HepG2 (cell line): ENCODE results near the gene AVPR2. TPM values are rescaled to one million over a fixed set of nuclear protein-coding genes. Genes with fewer than 3 reads are reported as not detected.

Experiments
- ATAC-seq: fragments of 200-7000 bp; cut with Tn5 transposase; 3 replicates; pipeline ENCODE4 v1.9.1; 2020; ENCODE audit warnings: mild to moderate bottlenecking, moderate library complexity
- BruUV-seq: library from RNA; stranded (reverse); fragments of 400-500 nt; replicated peaks from 2 replicates; lab custom pipeline; 2021; lab: Mats Ljungman, UMichigan
- CTCF ChIA-PET: fragments of 300-600 bp; formaldehyde crosslinking; extraction: SDS; loops from one replicate; lab custom pipeline; 2021; ENCODE audit warnings: low total read pairs, inconsistent platforms, low intra/inter-chr PET ratio; lab: Yijun Ruan, JAX
- POLR2A ChIA-PET: fragments of 350-600 bp; sonication (Branson Sonifier 250); formaldehyde crosslinking; loops from one replicate; lab custom pipeline; 2020; ENCODE audit warnings: antibody characterized with exemption, inconsistent platforms; lab: Yijun Ruan, JAX
- DNase-seq: peaks from one replicate; pipeline ENCODE4 v3.0.0-alpha.2; 2015; ENCODE audit warnings: low spot score
- FAIRE-seq: peaks from 3 replicates; lab custom pipeline; 2011; peaks lifted over from hg19 to GRCh38; lab: Jason Lieb, UNC
- H2AFZ ChIP-seq: one replicate; pipeline ENCODE4 v1.6.1; 2011; ENCODE audit warnings: low read length, inconsistent platforms
- H3K27ac ChIP-seq: fragments of 300-600 bp; 3 replicates; pipeline ENCODE4 v1.8.0; 2011; ENCODE audit warnings: mixed run types, mild to moderate bottlenecking, mixed read lengths, low read length, inconsistent platforms; ENCODE audit not compliant: insufficient read depth; ENCODE audit errors: extremely low read length
- H3K27me3 ChIP-seq, 2 experiments: fragments of 200-600 bp in 1 of 2; 2 replicates in 1 of 2; 3 replicates in 1 of 2; pipeline versions ENCODE4 v1.6.0 to v1.8.0; 2011; ENCODE audit warnings: low read length in 2 of 2, mild to moderate bottlenecking in 2 of 2, moderate library complexity in 2 of 2, inconsistent platforms in 1 of 2; ENCODE audit not compliant: insufficient read depth in 2 of 2, control insufficient read depth in 1 of 2
- H3K36me3 ChIP-seq, 2 experiments: fragments of 200-600 bp in 1 of 2; replicated peaks in 1 of 2; 2 replicates in 1 of 2; 3 replicates in 1 of 2; pipeline versions ENCODE4 v1.5.1 to v1.8.0; 2011; ENCODE audit warnings: low read length in 2 of 2, inconsistent platforms in 1 of 2; ENCODE audit not compliant: insufficient read depth in 2 of 2, control insufficient read depth in 1 of 2
- H3K4me1 ChIP-seq: 2 replicates; pipeline ENCODE4 v1.5.1; 2012; ENCODE audit warnings: low read length, inconsistent platforms; ENCODE audit not compliant: insufficient read depth
- H3K4me2 ChIP-seq: 2 replicates; pipeline ENCODE4 v1.6.0; 2011; ENCODE audit warnings: low read depth, low read length, inconsistent platforms
- H3K4me3 ChIP-seq, 3 experiments: fragments of 200-600 bp in 1 of 3; sonication (generic), shearing (Covaris generic) in 1 of 3; replicated peaks in 1 of 3; 2 replicates each; pipeline ENCODE4 v1.5.1; 2011 to 2016; ENCODE audit warnings: low read length in 3 of 3, inconsistent platforms in 2 of 3, low read depth in 2 of 3, mild to moderate bottlenecking in 2 of 3, control low read depth in 1 of 3, mixed read lengths in 1 of 3; ENCODE audit not compliant: insufficient read depth in 1 of 3
- H3K79me2 ChIP-seq: one replicate; pipeline ENCODE4 v1.6.1; 2011; ENCODE audit warnings: low read length, inconsistent platforms; ENCODE audit not compliant: insufficient read depth
- H3K9ac ChIP-seq: 2 replicates; pipeline ENCODE4 v1.6.0; 2011; ENCODE audit warnings: mild to moderate bottlenecking, low read depth, low read length, inconsistent platforms; ENCODE audit not compliant: insufficient read depth
- H3K9me3 ChIP-seq: 2 replicates; pipeline ENCODE4 v1.5.1; 2012; ENCODE audit warnings: mild to moderate bottlenecking, low read length
- H4K20me1 ChIP-seq: 2 replicates; pipeline ENCODE4 v1.6.0; 2011; ENCODE audit warnings: inconsistent platforms, mild to moderate bottlenecking, low read length, moderate library complexity; ENCODE audit not compliant: insufficient read depth
- ADNP ChIP-seq: sonication (generic); formaldehyde crosslinking; IDR thresholded peaks from 2 replicates; pipeline ENCODE4 v1.4.0; 2020; ENCODE audit warnings: missing genetic modification reagents
- ESRRA ChIP-seq: sonication (generic); formaldehyde crosslinking; IDR thresholded peaks from 2 replicates; pipeline ENCODE4 v1.5.1; 2020; ENCODE audit warnings: mild to moderate bottlenecking, low read depth, missing genetic modification reagents
- ISX ChIP-seq: sonication (generic); formaldehyde crosslinking; conservative IDR thresholded peaks from 2 replicates; pipeline ENCODE4 v1.5.0; 2020; ENCODE audit warnings: missing genetic modification reagents
- JUND ChIP-seq: sonication (generic); formaldehyde crosslinking; IDR thresholded peaks from 2 replicates; pipeline ENCODE4 v1.8.0; 2022; ENCODE audit warnings: mild to moderate bottlenecking, missing genetic modification reagents
- KDM6A ChIP-seq: IDR thresholded peaks from 2 replicates; pipeline ENCODE4 v1.6.1; 2016; ENCODE audit warnings: low read depth
- MAFG ChIP-seq: sonication (generic); formaldehyde crosslinking; IDR thresholded peaks from 2 replicates; pipeline ENCODE4 v1.5.1; 2020; ENCODE audit warnings: mild to moderate bottlenecking, missing genetic modification reagents
- PHF8 ChIP-seq: sonication (generic); formaldehyde crosslinking; IDR thresholded peaks from 2 replicates; pipeline ENCODE4 v1.5.0; 2020; ENCODE audit warnings: missing genetic modification reagents
- POLR2A ChIP-seq, 2 experiments: IDR thresholded peaks; 2 replicates each; pipeline ENCODE4 v1.6.1; 2011; ENCODE audit warnings: low read depth in 2 of 2, low read length in 2 of 2, mild to moderate bottlenecking in 1 of 2, moderate library complexity in 1 of 2; ENCODE audit not compliant: insufficient read depth in 1 of 2
- RARA ChIP-seq: IDR thresholded peaks from 2 replicates; pipeline ENCODE4 v1.6.1; 2016; ENCODE audit warnings: missing genetic modification reagents, missing compliant biosample characterization
- RARG ChIP-seq: sonication (generic); formaldehyde crosslinking; IDR thresholded peaks from 2 replicates; pipeline ENCODE4 v1.4.0; 2020; ENCODE audit warnings: low read depth, mild to moderate bottlenecking, missing genetic modification reagents
- SIX1 ChIP-seq: sonication (generic); formaldehyde crosslinking; IDR thresholded peaks from 2 replicates; pipeline ENCODE4 v1.4.0; 2020; ENCODE audit warnings: missing genetic modification reagents, borderline replicate concordance
- TAF15 ChIP-seq: fragments of 200-400 bp; formaldehyde crosslinking; IDR thresholded peaks from one replicate; pipeline ENCODE4 v1.6.1; 2018; ENCODE audit warnings: mild to moderate bottlenecking, low read depth, low read length; ENCODE audit not compliant: poor library complexity, severe bottlenecking
- ZNF274 ChIP-seq: sonication (generic); formaldehyde crosslinking; IDR thresholded peaks from 2 replicates; pipeline ENCODE4 v1.5.1; 2020; ENCODE audit warnings: mild to moderate bottlenecking, missing genetic modification reagents
- ZNF776 ChIP-seq: sonication (generic); formaldehyde crosslinking; IDR thresholded peaks from 2 replicates; pipeline ENCODE4 v1.4.0; 2020; ENCODE audit warnings: mild to moderate bottlenecking, missing genetic modification reagents
- ZNF879 ChIP-seq: sonication (generic); formaldehyde crosslinking; IDR thresholded peaks from 2 replicates; pipeline ENCODE4 v1.8.1; 2023; ENCODE audit warnings: missing genetic modification reagents
- WGBS: methylation state at CpG from one replicate; pipeline ENCODE4 v1.1.6; 2017; ENCODE audit warnings: low lambda C conversion rate; 5-methylcytosine and 5-hydroxymethylcytosine counted together
- in situ Hi-C: cut with HindIII; loops from 2 replicates; pipeline ENCODE4 v1.10.0; 2017; ENCODE audit warnings: low pct_unique_long_range_greater_than_20kb; ENCODE audit not compliant: extremely low pct_ligation_motif_present
- intact Hi-C: fragments of 100-400 bp; cut with micrococcal nuclease; formaldehyde crosslinking; loops from one replicate; pipeline ENCODE4 v1.10.0; 2022; ENCODE audit not compliant: unreplicated experiment
- polyA plus RNA-seq, 8 experiments: library from polyadenylated mRNA; depleted of rRNA in 3 of 8; stranded (reverse) in 7 of 8; unstranded in 1 of 8; fragments of >200 nt; fragmentation: Illumina TruSeq in 4 of 8; extraction: Trizol in 4 of 8; gene quantifications; 2 replicates each; pipeline versions ENCODE4 v1.2.1 to v1.2.3, GENCODE V29; 2011 to 2016; ENCODE audit warnings: low read depth in 4 of 8, missing spikeins in 1 of 8, mixed read lengths in 1 of 8; ENCODE audit not compliant: insufficient read depth in 1 of 8
- total RNA-seq, 5 experiments: library from RNA; depleted of rRNA; stranded (reverse); fragments of >200 nt; fragmentation: Illumina TruSeq; extraction: Trizol; gene quantifications; 2 replicates each; pipeline ENCODE4 v1.2.3, GENCODE V29; 2016; ENCODE audit warnings: low read depth in 1 of 5
- TF ChIP-seq, protein P1 (sequence below): sonication (generic); formaldehyde crosslinking; IDR thresholded peaks from 2 replicates; pipeline ENCODE4 v1.9.0; 2022; ENCODE audit warnings: low read depth, missing genetic modification reagents
- TF ChIP-seq, protein P2 (sequence below): sonication (generic); formaldehyde crosslinking; IDR thresholded peaks from 2 replicates; pipeline ENCODE4 v1.4.0; 2020; ENCODE audit warnings: mild to moderate bottlenecking, missing genetic modification reagents
- TF ChIP-seq, protein P3 (sequence below): IDR thresholded peaks from 2 replicates; pipeline ENCODE4 v1.6.1; 2016; ENCODE audit warnings: low read depth

The AVPR2 gene
- total and polyA plus RNA-seq, 2 of the 13 experiments (the other 11 are each of a cell fraction or from before 2014, with no cell fraction given), result not detected

DNA sequence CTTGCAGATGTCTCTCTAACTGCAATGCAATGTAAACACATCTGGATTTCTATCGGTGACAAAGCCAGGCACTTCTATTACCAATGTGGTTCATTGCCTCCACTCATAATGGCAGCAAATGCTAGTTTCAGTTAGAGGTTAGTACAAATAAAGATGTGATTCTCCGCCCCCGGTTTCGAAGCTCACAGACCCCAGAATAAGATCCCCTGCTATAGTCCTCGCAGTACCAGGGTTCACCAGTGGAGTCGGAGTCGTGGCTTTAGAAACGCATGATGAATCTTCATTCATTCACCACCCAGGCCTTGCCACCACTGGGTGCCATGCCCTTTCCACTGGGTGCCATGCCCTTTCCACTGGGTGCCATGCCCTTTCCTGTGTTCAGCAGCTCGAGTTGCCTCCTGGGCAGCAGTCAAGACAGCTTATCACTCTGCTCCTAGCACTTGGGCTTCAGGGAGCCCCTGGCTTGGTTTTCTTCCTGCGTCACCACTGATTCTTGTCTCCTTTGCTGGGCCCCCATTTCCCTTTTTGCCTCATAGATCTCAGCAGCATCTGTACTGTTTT, 33.8 kb downstream of the AVPR2 start (continued):
- no peak for TF ChIP-seq RARG

DNA sequence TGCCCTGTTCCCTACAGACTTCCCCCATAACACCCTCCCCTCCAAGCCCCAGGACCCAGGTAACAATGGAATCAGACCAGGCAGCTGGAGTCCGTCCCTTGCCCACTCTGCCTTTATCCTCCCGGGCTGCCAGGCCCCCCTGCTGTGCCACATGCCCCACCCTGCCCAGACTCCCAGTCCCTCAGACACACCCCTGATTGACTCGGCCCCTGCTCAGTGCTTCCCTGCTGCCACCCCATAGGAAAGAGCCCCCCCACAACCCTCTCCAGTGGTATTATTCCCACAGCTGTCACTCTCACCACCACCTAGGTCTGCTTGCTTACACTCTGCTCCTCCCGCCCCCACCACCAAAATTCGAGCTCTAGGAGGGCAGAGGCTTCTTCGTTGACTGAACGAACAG, 35.1 kb downstream of the AVPR2 start:
- ChIA-PET CTCF (no interaction called here), POLR2A (interaction anchor here (1.1 kb wide), 2 partner anchors 11 to 13 kb away, joined by 3 read pairs; no protein-coding TSS in a partner anchor)
- no peak overlapping the region for H3K9ac ChIP-seq
- no peaks in the 10 kb centered on the region for H4K20me1 ChIP-seq
- FAIRE-seq (no peak), DNase-seq (no peak), ATAC-seq (no peak)
- H3K36me3 ChIP-seq, result no peaks in the 10 kb centered on the region
- in situ Hi-C loops (no loop called here), intact Hi-C loops (no loop called here)
- TF ChIP-seq ZNF274 (CRISPR knock-in tag) (no peak), KDM6A (CRISPR knock-in tag) (no peak), TAF15 (no peak), JUND (CRISPR knock-in tag) (no peak), ESRRA (no peak), PHF8 (CRISPR knock-in tag) (no peak), ZNF776 (CRISPR knock-in tag) (no peak), ZNF879 (CRISPR knock-in tag) (no peak), ADNP (CRISPR knock-in tag) (no peak), MAFG (no peak), POLR2A (IDR thresholded peaks at IDR 0.05; ENCODE audit: insufficient read depth in 1 of 2, low read depth in 2 of 2, low read length in 2 of 2) (no peak), ISX (CRISPR knock-in tag) (no peak), RARA (CRISPR knock-in tag) (no peak), SIX1 (no peak)
- TF ChIP-seq, protein P1, sequence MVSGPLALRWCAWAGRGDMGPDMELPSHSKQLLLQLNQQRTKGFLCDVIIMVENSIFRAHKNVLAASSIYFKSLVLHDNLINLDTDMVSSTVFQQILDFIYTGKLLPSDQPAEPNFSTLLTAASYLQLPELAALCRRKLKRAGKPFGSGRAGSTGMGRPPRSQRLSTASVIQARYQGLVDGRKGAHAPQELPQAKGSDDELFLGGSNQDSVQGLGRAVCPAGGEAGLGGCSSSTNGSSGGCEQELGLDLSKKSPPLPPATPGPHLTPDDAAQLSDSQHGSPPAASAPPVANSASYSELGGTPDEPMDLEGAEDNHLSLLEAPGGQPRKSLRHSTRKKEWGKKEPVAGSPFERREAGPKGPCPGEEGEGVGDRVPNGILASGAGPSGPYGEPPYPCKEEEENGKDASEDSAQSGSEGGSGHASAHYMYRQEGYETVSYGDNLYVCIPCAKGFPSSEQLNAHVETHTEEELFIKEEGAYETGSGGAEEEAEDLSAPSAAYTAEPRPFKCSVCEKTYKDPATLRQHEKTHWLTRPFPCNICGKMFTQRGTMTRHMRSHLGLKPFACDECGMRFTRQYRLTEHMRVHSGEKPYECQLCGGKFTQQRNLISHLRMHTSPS, result no peak
- TF ChIP-seq, protein P2, sequence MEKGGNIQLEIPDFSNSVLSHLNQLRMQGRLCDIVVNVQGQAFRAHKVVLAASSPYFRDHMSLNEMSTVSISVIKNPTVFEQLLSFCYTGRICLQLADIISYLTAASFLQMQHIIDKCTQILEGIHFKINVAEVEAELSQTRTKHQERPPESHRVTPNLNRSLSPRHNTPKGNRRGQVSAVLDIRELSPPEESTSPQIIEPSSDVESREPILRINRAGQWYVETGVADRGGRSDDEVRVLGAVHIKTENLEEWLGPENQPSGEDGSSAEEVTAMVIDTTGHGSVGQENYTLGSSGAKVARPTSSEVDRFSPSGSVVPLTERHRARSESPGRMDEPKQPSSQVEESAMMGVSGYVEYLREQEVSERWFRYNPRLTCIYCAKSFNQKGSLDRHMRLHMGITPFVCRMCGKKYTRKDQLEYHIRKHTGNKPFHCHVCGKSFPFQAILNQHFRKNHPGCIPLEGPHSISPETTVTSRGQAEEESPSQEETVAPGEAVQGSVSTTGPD (CRISPR knock-in tag), result no peak
- TF ChIP-seq, protein P3, sequence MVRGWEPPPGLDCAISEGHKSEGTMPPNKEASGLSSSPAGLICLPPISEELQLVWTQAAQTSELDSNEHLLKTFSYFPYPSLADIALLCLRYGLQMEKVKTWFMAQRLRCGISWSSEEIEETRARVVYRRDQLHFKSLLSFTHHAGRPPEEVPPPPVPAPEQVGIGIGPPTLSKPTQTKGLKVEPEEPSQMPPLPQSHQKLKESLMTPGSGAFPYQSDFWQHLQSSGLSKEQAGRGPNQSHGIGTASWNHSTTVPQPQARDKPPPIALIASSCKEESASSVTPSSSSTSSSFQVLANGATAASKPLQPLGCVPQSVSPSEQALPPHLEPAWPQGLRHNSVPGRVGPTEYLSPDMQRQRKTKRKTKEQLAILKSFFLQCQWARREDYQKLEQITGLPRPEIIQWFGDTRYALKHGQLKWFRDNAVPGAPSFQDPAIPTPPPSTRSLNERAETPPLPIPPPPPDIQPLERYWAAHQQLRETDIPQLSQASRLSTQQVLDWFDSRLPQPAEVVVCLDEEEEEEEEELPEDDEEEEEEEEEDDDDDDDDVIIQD, result no peak
- no peaks in the 10 kb centered on the region for H3K27me3 ChIP-seq
- no peak overlapping the region for H3K4me2 ChIP-seq
- no peak overlapping the region for H3K27ac ChIP-seq
- H3K4me1 ChIP-seq, result peaks cover 21% of the 10 kb centered on the region
- BruUV-seq, result no TSS peak
- H3K4me3 ChIP-seq, result no peak overlapping the region
- H3K79me2 ChIP-seq, result no peaks in the 10 kb centered on the region
- 80% methylated on average over 1 of the region's 7 CpGs for WGBS
- H2AFZ ChIP-seq, result no peak overlapping the region
- H3K9me3 ChIP-seq, result no peaks in the 10 kb centered on the region
